Panc1 (cell line): ENCODE measurements around the gene ZBED5. TPM values are rescaled to one million over a fixed set of nuclear protein-coding genes. Genes with fewer than 3 reads are reported as not detected.

Experiments
- ATAC-seq: fragments of 200-7000 bp; cut with Tn5 transposase; 2 replicates; pipeline ENCODE4 v1.9.1; 2020; ENCODE audit warnings: mild to moderate bottlenecking, moderate library complexity
- BruUV-seq: library from RNA; stranded (reverse); fragments of 400-500 nt; replicated peaks from 2 replicates; lab custom pipeline; 2021; lab: Mats Ljungman, UMichigan
- CTCF ChIA-PET: fragments of 300-600 bp; sonication (Branson Sonifier 250); formaldehyde crosslinking; loops from one replicate; lab custom pipeline; 2022; ENCODE audit warnings: antibody characterized with exemption; lab: Charles Lee
- POLR2A ChIA-PET: fragments of 300-600 bp; sonication (Branson Sonifier 250); formaldehyde crosslinking; loops from one replicate; lab custom pipeline; 2022; ENCODE audit warnings: antibody characterized with exemption; lab: Charles Lee
- DNase-seq: peaks from one replicate; pipeline ENCODE4 v3.0.0-alpha.2; 2010; ENCODE audit warnings: low read depth, low spot score
- H3K27ac ChIP-seq: 2 replicates; pipeline ENCODE4 v1.5.1; 2011; ENCODE audit warnings: mild to moderate bottlenecking, low read length, inconsistent platforms
- H3K27me3 ChIP-seq: fragments of 200-500 bp; sonication (Bioruptor generic); 2 replicates; pipeline ENCODE4 v1.6.0; 2014; ENCODE audit warnings: low read length, inconsistent platforms; ENCODE audit not compliant: control insufficient read depth, insufficient read depth
- H3K36me3 ChIP-seq: fragments of 200-500 bp; sonication (Bioruptor generic); 2 replicates; pipeline ENCODE4 v1.5.1; 2014; ENCODE audit warnings: inconsistent platforms, mild to moderate bottlenecking, low read length, moderate library complexity; ENCODE audit not compliant: control insufficient read depth, insufficient read depth
- H3K4me1 ChIP-seq: 2 replicates; pipeline ENCODE4 v1.5.1; 2011; ENCODE audit warnings: inconsistent platforms, mild to moderate bottlenecking, low read length, moderate library complexity; ENCODE audit not compliant: control insufficient read depth, insufficient read depth
- H3K4me3 ChIP-seq, 2 experiments: 2 replicates each; pipeline ENCODE4 v1.5.1; 2011 to 2012; ENCODE audit warnings: low read depth in 2 of 2, low read length in 2 of 2, mild to moderate bottlenecking in 2 of 2, inconsistent platforms in 1 of 2, moderate library complexity in 1 of 2
- H3K9me3 ChIP-seq: fragments of 200-500 bp; sonication (Bioruptor generic); 2 replicates; pipeline ENCODE4 v1.5.1; 2014; ENCODE audit warnings: low read depth, mild to moderate bottlenecking, inconsistent platforms, low read length, moderate library complexity; ENCODE audit not compliant: control insufficient read depth, insufficient read depth
- POLR2AphosphoS5 ChIP-seq: IDR thresholded peaks from 2 replicates; pipeline ENCODE4 v1.6.1; 2012; ENCODE audit warnings: mild to moderate bottlenecking, low read depth, low read length, moderate library complexity
- SIN3A ChIP-seq: IDR thresholded peaks from 2 replicates; pipeline ENCODE4 v1.6.1; 2012; ENCODE audit warnings: low read depth, mild to moderate bottlenecking, low read length, moderate library complexity, borderline replicate concordance; ENCODE audit not compliant: insufficient read depth
- TCF7L2 ChIP-seq: IDR thresholded peaks from 2 replicates; pipeline ENCODE4 v1.6.1; 2011; ENCODE audit warnings: mild to moderate bottlenecking, low read depth, low read length, inconsistent platforms
- in situ Hi-C: cut with HindIII; loops from 2 replicates; pipeline ENCODE4 v1.10.0; 2016; ENCODE audit warnings: low sequenced_read_pairs, low pct_unique_long_range_greater_than_20kb
- intact Hi-C: fragments of 100-400 bp; cut with micrococcal nuclease; formaldehyde crosslinking; loops from one replicate; pipeline ENCODE4 v1.10.0; 2022; ENCODE audit not compliant: unreplicated experiment
- total RNA-seq: library from RNA; stranded (reverse); gene quantifications from one replicate; pipeline ENCODE4 v1.2.1, GENCODE V29; 2021; ENCODE audit not compliant: unreplicated experiment
- TF ChIP-seq, protein P1 (sequence below): fragments of 450-650 bp; IDR thresholded peaks from 2 replicates; pipeline ENCODE4 v1.5.1; 2017; ENCODE audit warnings: mild to moderate bottlenecking
- TF ChIP-seq, protein P2 (sequence below), 2 experiments: IDR thresholded peaks; 2 replicates each; pipeline ENCODE4 v1.6.1; 2011 to 2012; ENCODE audit warnings: low read depth in 2 of 2, control low read depth in 1 of 2, low read length in 1 of 2, mild to moderate bottlenecking in 1 of 2, moderate library complexity in 1 of 2; ENCODE audit not compliant: insufficient read depth in 1 of 2

Gene ZBED5
- total RNA-seq, 1 experiment from 2014 or later, result 114 TPM

DNA sequence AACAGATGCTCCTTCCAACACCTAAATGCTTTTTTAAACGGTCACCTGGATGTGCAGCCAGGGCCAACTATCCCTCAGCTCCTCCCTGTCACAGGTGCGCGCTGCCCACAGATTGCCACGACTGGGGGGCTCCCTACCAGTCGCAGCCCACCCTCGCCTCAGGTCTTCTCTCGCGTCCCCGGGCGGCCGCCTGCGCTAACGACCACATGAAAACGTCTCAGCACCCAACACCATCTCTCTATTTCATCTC, 469 bp downstream of the ZBED5 start:
- Histone ChIP-seq H3K36me3 (peaks cover 47% of the 10 kb centered on the region), H3K27ac (peak overlapping the region; percentile 100), H3K9me3 (no peaks in the 10 kb centered on the region), H3K27me3 (no peaks in the 10 kb centered on the region), H3K4me1 (peaks cover 39% of the 10 kb centered on the region), H3K4me3 (peak overlapping the region; percentile 87 to 91)
- ChIA-PET POLR2A (interaction anchor here (0.7 to 2.5 kb wide), 9 partner anchors 10 to 935 kb away, joined by 3 to 32 read pairs (median 7); partner anchors contain the start of gene EIF4G2), CTCF (interaction anchor here (1.0 to 1.8 kb wide), 3 partner anchors 49 to 76 kb away, joined by 3 to 8 read pairs (median 6); partner anchors contain the start of gene EIF4G2)
- in situ Hi-C loops, result no loop called here
- DNase-seq (no peak), ATAC-seq (peak; percentile 5)
- no peak for TF ChIP-seq TCF7L2
- TF ChIP-seq, protein P1, sequence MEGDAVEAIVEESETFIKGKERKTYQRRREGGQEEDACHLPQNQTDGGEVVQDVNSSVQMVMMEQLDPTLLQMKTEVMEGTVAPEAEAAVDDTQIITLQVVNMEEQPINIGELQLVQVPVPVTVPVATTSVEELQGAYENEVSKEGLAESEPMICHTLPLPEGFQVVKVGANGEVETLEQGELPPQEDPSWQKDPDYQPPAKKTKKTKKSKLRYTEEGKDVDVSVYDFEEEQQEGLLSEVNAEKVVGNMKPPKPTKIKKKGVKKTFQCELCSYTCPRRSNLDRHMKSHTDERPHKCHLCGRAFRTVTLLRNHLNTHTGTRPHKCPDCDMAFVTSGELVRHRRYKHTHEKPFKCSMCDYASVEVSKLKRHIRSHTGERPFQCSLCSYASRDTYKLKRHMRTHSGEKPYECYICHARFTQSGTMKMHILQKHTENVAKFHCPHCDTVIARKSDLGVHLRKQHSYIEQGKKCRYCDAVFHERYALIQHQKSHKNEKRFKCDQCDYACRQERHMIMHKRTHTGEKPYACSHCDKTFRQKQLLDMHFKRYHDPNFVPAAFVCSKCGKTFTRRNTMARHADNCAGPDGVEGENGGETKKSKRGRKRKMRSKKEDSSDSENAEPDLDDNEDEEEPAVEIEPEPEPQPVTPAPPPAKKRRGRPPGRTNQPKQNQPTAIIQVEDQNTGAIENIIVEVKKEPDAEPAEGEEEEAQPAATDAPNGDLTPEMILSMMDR, result no peak
- TF ChIP-seq, protein P2, sequence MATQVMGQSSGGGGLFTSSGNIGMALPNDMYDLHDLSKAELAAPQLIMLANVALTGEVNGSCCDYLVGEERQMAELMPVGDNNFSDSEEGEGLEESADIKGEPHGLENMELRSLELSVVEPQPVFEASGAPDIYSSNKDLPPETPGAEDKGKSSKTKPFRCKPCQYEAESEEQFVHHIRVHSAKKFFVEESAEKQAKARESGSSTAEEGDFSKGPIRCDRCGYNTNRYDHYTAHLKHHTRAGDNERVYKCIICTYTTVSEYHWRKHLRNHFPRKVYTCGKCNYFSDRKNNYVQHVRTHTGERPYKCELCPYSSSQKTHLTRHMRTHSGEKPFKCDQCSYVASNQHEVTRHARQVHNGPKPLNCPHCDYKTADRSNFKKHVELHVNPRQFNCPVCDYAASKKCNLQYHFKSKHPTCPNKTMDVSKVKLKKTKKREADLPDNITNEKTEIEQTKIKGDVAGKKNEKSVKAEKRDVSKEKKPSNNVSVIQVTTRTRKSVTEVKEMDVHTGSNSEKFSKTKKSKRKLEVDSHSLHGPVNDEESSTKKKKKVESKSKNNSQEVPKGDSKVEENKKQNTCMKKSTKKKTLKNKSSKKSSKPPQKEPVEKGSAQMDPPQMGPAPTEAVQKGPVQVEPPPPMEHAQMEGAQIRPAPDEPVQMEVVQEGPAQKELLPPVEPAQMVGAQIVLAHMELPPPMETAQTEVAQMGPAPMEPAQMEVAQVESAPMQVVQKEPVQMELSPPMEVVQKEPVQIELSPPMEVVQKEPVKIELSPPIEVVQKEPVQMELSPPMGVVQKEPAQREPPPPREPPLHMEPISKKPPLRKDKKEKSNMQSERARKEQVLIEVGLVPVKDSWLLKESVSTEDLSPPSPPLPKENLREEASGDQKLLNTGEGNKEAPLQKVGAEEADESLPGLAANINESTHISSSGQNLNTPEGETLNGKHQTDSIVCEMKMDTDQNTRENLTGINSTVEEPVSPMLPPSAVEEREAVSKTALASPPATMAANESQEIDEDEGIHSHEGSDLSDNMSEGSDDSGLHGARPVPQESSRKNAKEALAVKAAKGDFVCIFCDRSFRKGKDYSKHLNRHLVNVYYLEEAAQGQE (IDR thresholded peaks at IDR 0.05; ENCODE audit: insufficient read depth in 1 of 2, low read depth in 2 of 2, low read length in 1 of 2), result no peak; a peak in 1 of 4 replicates
- TF ChIP-seq SIN3A, result no peak
- TF ChIP-seq POLR2AphosphoS5, result no peak
- intact Hi-C loops, result loop anchor here (2.0 to 5.0 kb wide), 2 partner anchors 50 to 67 kb away; partner anchors contain the start of gene EIF4G2
- no TSS peak for BruUV-seq

DNA sequence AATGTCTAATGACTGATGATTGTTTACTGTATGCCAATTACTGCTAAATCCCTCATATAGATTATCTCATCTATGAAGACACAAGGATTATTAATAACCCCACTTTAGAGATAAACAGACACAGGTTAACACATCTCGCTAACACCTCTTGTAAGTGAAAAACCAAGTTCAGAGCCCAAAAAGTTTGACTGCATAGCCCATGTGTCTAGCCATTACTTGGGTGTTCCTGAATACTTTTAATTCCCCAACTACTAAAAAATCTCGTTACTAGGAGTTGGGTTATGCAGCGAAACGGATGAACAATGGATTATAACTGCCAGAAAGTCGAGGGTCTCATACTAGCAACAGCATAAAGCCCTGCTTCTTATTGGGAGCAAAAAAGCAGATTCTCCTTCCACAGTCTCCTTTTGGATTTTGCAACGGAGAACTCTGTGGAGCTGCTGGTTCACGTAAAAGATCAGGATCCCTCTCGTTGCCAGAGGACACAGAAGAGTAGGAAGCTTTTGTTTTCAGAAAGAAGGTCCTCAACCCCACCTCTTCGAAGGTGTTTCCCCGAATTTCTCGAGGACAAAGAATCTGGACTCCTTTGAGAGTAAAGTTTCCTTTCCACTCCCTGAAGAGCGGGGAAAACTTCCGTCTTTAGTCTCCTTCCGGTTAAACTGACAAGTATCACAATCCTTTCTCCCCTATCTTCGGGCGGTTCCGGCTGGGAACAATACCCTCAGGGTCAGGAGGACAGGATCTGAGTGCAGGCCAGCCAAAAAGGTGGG, 979 bp downstream of the ZBED5 start:
- peak; percentile 24 for ATAC-seq
- intact Hi-C loops, result loop anchor here (2.0 to 5.0 kb wide), 2 partner anchors 50 to 68 kb away; partner anchors contain the start of gene EIF4G2

More for the DNA sequence above, 979 bp downstream of the ZBED5 start:
- Histone ChIP-seq H3K4me3 (peak overlapping the region; percentile 87 to 91), H3K27ac (peak overlapping the region; percentile 100), H3K4me1 (peaks cover 34% of the 10 kb centered on the region), H3K36me3 (peaks cover 51% of the 10 kb centered on the region), H3K9me3 (no peaks in the 10 kb centered on the region), H3K27me3 (no peaks in the 10 kb centered on the region)
- POLR2A ChIA-PET, result interaction anchor here (1.1 to 2.5 kb wide), 5 partner anchors 9 to 74 kb away, joined by 3 to 32 read pairs (median 8); partner anchors contain the start of gene EIF4G2
- TF ChIP-seq POLR2AphosphoS5, result peak; percentile 43; the same call in 1 of the 2 replicates
- TF ChIP-seq, protein P2 (IDR thresholded peaks at IDR 0.05; ENCODE audit: insufficient read depth in 1 of 2, low read depth in 2 of 2, low read length in 1 of 2), result no peak; a peak in 1 of 4 replicates
- in situ Hi-C loops, result no loop called here
- BruUV-seq, result no TSS peak
- CTCF ChIA-PET, result no interaction called here
- no peak for DNase-seq
